ENCODE results near the gene SIDT2.
"Not testable (repeated sequence)": the region's sequence is repeated elsewhere in the genome, so short reads cannot be mapped to it uniquely, and the experiment has no call there.

SIDT2 gene

GRCh38 chr11:117209351-117210125 lies 31.0 kb downstream of the SIDT2 start:
- H3K4me3 ChIP-seq (ENCODE audit: low read depth in 1 of 2, low read length in 2 of 2); H3K9me3 ChIP-seq (ENCODE audit: low read length); H3K27me3 ChIP-seq (ENCODE audit: control insufficient read depth in 1 of 2, insufficient read depth in 2 of 2, low read length in 2 of 2); H3K9ac ChIP-seq (ENCODE audit: low read length): not testable (repeated sequence)
- peaks cover 27% of the 10 kb centered on the region for H3K36me3 ChIP-seq (ENCODE audit: insufficient read depth, low read length)
- peaks cover 10% of the 10 kb centered on the region for H3K4me1 ChIP-seq (ENCODE audit: insufficient read depth, low read length)
- peak overlapping the region; percentile 66 for H3K27ac ChIP-seq (ENCODE audit: low read depth, low read length)

GRCh38 chr11:117210620-117211019 lies 32.1 kb downstream of the SIDT2 start:
- Histone ChIP-seq H3K36me3 (ENCODE audit: insufficient read depth, low read length) (peaks cover 19% of the 10 kb centered on the region), H3K27me3 (ENCODE audit: control insufficient read depth in 1 of 2, insufficient read depth in 2 of 2, low read length in 2 of 2) (no peaks in the 10 kb centered on the region), H3K9me3 (ENCODE audit: low read length) (no peaks in the 10 kb centered on the region), H3K4me3 (ENCODE audit: low read depth in 1 of 2, low read length in 2 of 2) (no peak overlapping the region), H3K27ac (ENCODE audit: low read depth, low read length) (no peak overlapping the region), H3K9ac (ENCODE audit: low read length) (no peak overlapping the region), H3K4me1 (ENCODE audit: insufficient read depth, low read length) (peaks cover under 1% of the 10 kb centered on the region)

GRCh38 chr11:117212697-117213355 lies 34.3 kb downstream of the SIDT2 start:
- Histone ChIP-seq H3K9me3 (ENCODE audit: low read length) (no peaks in the 10 kb centered on the region), H3K4me3 (ENCODE audit: low read depth in 1 of 2, low read length in 2 of 2) (no peak overlapping the region), H3K9ac (ENCODE audit: low read length) (no peak overlapping the region), H3K4me1 (ENCODE audit: insufficient read depth, low read length) (peaks cover 22% of the 10 kb centered on the region), H3K27ac (ENCODE audit: low read depth, low read length) (no peak overlapping the region), H3K27me3 (ENCODE audit: control insufficient read depth in 1 of 2, insufficient read depth in 2 of 2, low read length in 2 of 2) (no peaks in the 10 kb centered on the region), H3K36me3 (ENCODE audit: insufficient read depth, low read length) (peaks cover 30% of the 10 kb centered on the region)

GRCh38 chr11:117214404-117215110 lies 36.0 kb downstream of the SIDT2 start:
- Histone ChIP-seq H3K4me3 (ENCODE audit: low read depth in 1 of 2, low read length in 2 of 2) (no peak overlapping the region), H3K9ac (ENCODE audit: low read length) (no peak overlapping the region), H3K27me3 (ENCODE audit: control insufficient read depth in 1 of 2, insufficient read depth in 2 of 2, low read length in 2 of 2) (no peaks in the 10 kb centered on the region), H3K27ac (ENCODE audit: low read depth, low read length) (peak overlapping the region; percentile 24), H3K9me3 (ENCODE audit: low read length) (no peaks in the 10 kb centered on the region), H3K36me3 (ENCODE audit: insufficient read depth, low read length) (peaks cover 43% of the 10 kb centered on the region), H3K4me1 (ENCODE audit: insufficient read depth, low read length) (peaks cover 39% of the 10 kb centered on the region)

- H3K4me1 ChIP-seq (ENCODE audit: insufficient read depth, low read length): peaks cover 68% of the 10 kb centered on the region
- H3K9ac ChIP-seq (ENCODE audit: low read length): peak overlapping the region; percentile 42
- peak overlapping the region; percentile 89 for H3K27ac ChIP-seq (ENCODE audit: low read depth, low read length)
- H3K9me3 ChIP-seq (ENCODE audit: low read length): no peaks in the 10 kb centered on the region
- no peaks in the 10 kb centered on the region for H3K27me3 ChIP-seq (ENCODE audit: control insufficient read depth in 1 of 2, insufficient read depth in 2 of 2, low read length in 2 of 2)
- peak overlapping the region in 1 of 2 donors; percentile 19 for H3K4me3 ChIP-seq (ENCODE audit: low read depth in 1 of 2, low read length in 2 of 2)
- peaks cover 43% of the 10 kb centered on the region for H3K36me3 ChIP-seq (ENCODE audit: insufficient read depth, low read length)
Measured at GRCh38 chr11:117217141-117218084, 38.9 kb downstream of the SIDT2 start.

- Histone ChIP-seq H3K4me3 (ENCODE audit: low read depth in 1 of 2, low read length in 2 of 2) (peak overlapping the region in 1 of 2 donors; percentile 19), H3K4me1 (ENCODE audit: insufficient read depth, low read length) (peaks cover 77% of the 10 kb centered on the region), H3K9ac (ENCODE audit: low read length) (peak overlapping the region; percentile 42), H3K27ac (ENCODE audit: low read depth, low read length) (peak overlapping the region; percentile 89), H3K27me3 (ENCODE audit: control insufficient read depth in 1 of 2, insufficient read depth in 2 of 2, low read length in 2 of 2) (no peaks in the 10 kb centered on the region), H3K36me3 (ENCODE audit: insufficient read depth, low read length) (peaks cover 38% of the 10 kb centered on the region), H3K9me3 (ENCODE audit: low read length) (no peaks in the 10 kb centered on the region)
Measured at GRCh38 chr11:117218133-117218915, 39.8 kb downstream of the SIDT2 start.

- no peaks in the 10 kb centered on the region for H3K9me3 ChIP-seq (ENCODE audit: low read length)
- peak overlapping the region; percentile 42 for H3K9ac ChIP-seq (ENCODE audit: low read length)
- peak overlapping the region in 1 of 2 donors; percentile 16 for H3K4me3 ChIP-seq (ENCODE audit: low read depth in 1 of 2, low read length in 2 of 2)
- H3K36me3 ChIP-seq (ENCODE audit: insufficient read depth, low read length): peaks cover 42% of the 10 kb centered on the region
- H3K4me1 ChIP-seq (ENCODE audit: insufficient read depth, low read length): peaks cover 84% of the 10 kb centered on the region
- no peaks in the 10 kb centered on the region for H3K27me3 ChIP-seq (ENCODE audit: control insufficient read depth in 1 of 2, insufficient read depth in 2 of 2, low read length in 2 of 2)
- H3K27ac ChIP-seq (ENCODE audit: low read depth, low read length): peak overlapping the region; percentile 89
Measured at GRCh38 chr11:117219001-117219400, 40.5 kb downstream of the SIDT2 start.

GRCh38 chr11:117219455-117219854 lies 40.9 kb downstream of the SIDT2 start:
- H3K27ac ChIP-seq (ENCODE audit: low read depth, low read length): peak overlapping the region; percentile 89
- no peaks in the 10 kb centered on the region for H3K9me3 ChIP-seq (ENCODE audit: low read length)
- peak overlapping the region in 1 of 2 donors; percentile 16 for H3K4me3 ChIP-seq (ENCODE audit: low read depth in 1 of 2, low read length in 2 of 2)
- H3K9ac ChIP-seq (ENCODE audit: low read length): peak overlapping the region; percentile 42
- H3K4me1 ChIP-seq (ENCODE audit: insufficient read depth, low read length): peaks cover 88% of the 10 kb centered on the region
- H3K27me3 ChIP-seq (ENCODE audit: control insufficient read depth in 1 of 2, insufficient read depth in 2 of 2, low read length in 2 of 2): no peaks in the 10 kb centered on the region
- H3K36me3 ChIP-seq (ENCODE audit: insufficient read depth, low read length): peaks cover 42% of the 10 kb centered on the region

- Histone ChIP-seq H3K4me3 (ENCODE audit: low read depth in 1 of 2, low read length in 2 of 2) (no peak overlapping the region), H3K4me1 (ENCODE audit: insufficient read depth, low read length) (peaks cover 92% of the 10 kb centered on the region), H3K27me3 (ENCODE audit: control insufficient read depth in 1 of 2, insufficient read depth in 2 of 2, low read length in 2 of 2) (no peaks in the 10 kb centered on the region), H3K36me3 (ENCODE audit: insufficient read depth, low read length) (peaks cover 39% of the 10 kb centered on the region), H3K9me3 (ENCODE audit: low read length) (no peaks in the 10 kb centered on the region), H3K9ac (ENCODE audit: low read length) (peak overlapping the region; percentile 42), H3K27ac (ENCODE audit: low read depth, low read length) (peak overlapping the region; percentile 89)
Measured at GRCh38 chr11:117219995-117220394, 41.5 kb downstream of the SIDT2 start.

- Histone ChIP-seq H3K27ac (ENCODE audit: low read depth, low read length) (peak overlapping the region; percentile 89), H3K9ac (ENCODE audit: low read length) (peak overlapping the region; percentile 30), H3K27me3 (ENCODE audit: control insufficient read depth in 1 of 2, insufficient read depth in 2 of 2, low read length in 2 of 2) (no peaks in the 10 kb centered on the region), H3K4me3 (ENCODE audit: low read depth in 1 of 2, low read length in 2 of 2) (peak overlapping the region in 1 of 2 donors; percentile 36), H3K36me3 (ENCODE audit: insufficient read depth, low read length) (peaks cover 42% of the 10 kb centered on the region), H3K9me3 (ENCODE audit: low read length) (no peaks in the 10 kb centered on the region), H3K4me1 (ENCODE audit: insufficient read depth, low read length) (peaks cover 92% of the 10 kb centered on the region)
Measured at GRCh38 chr11:117220568-117220967, 42.0 kb downstream of the SIDT2 start.
